ENCODE measurements around the gene MS4A15.

- TF ChIP-seq CTCF (IDR thresholded peaks at IDR 0.05): no peak
- TF ChIP-seq POLR2AphosphoS5 (IDR thresholded peaks at IDR 0.05): no peak
- TF ChIP-seq POLR2A (IDR thresholded peaks at IDR 0.05): no peak
Observed at GRCh38 chr11:60753309-60753708, 3.4 kb upstream of the MS4A15 start.

Measured in gastroesophageal sphincter (tissue), 3 donors.